Measurements from ENCODE around the gene ORC3.
"Not testable (repeated sequence)": the region's sequence is repeated elsewhere in the genome, so short reads cannot be mapped to it uniquely, and the experiment has no call there.

The ORC3 gene

DNA sequence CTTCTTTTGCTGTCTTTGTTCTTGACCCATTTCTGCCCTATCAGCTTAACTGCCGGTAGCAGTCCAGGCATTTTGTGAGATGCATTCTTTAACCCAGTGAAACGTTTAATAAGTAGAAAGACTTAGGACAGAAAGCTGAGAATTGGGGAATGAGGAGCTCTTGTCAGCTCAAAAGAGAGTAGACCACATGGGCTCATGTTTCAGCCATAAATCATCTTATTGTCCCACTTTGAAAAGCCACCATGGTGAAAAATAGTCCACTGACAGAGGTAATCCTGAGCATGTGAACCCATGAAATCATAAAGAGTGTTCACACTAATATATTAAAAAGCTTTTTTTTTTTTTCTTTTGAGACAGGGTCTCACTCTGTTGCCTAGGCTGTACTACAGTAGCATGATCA is 16.3 kb downstream of the ORC3 start:
- no peak for DNase-seq

DNA sequence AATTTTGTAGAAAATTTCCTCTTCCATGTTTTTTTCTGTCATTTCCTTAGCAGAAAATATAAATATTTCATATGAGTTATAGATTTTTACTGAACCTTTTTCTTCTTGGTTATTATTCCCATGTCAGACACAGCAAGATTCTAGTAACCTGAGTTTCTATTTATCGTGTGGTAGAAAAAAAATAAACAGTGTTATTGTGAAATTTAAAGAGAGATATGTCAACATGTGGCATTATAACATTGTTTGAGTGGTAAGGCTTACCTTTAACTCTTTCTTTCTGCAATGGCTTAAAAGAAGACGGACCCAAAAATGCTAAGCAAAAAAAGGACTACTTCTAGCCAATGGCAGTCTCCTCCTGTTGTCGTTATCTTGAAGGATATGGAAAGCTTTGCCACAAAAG is 18.9 kb downstream of the ORC3 start:
- no peak for DNase-seq

DNA sequence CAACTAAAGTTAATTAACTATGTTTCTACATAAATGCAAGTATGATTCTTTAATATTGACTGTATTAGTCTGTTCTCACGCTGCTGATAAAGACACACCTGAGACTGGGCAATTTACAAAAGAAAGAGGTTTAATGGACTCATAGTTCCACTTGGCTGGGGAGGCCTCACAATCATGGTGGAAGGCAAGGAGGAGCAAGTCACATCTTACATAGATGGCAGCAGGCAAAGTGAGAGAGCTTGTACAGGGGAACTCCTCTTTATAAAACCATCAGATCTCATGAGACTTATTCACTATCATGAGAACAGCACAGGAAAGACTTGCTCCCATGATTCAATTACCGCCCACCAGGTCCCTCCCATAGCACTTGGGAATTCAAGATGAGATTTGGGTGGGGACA is 23.1 kb downstream of the ORC3 start:
- not testable (repeated sequence) for DNase-seq

DNA sequence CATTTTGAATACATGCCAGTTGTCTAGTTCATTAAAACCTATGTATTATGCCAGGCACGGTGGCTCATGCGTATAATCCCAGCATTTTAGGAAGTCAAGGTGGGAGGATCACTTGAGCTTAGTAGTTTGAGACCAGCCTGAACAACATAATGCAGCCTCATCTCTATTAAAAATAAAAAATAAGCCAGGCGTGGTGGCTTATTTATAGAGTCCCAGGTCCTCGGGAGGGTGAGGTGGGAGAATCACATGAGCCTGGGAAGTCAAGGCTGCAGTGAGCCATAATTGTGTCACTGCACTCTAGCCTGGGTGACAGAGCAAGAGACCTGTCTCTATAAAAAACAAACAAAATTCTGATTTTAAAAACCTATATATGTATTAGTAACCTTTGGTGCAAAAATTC is 27.5 kb downstream of the ORC3 start:
- DNase-seq = no peak

DNA sequence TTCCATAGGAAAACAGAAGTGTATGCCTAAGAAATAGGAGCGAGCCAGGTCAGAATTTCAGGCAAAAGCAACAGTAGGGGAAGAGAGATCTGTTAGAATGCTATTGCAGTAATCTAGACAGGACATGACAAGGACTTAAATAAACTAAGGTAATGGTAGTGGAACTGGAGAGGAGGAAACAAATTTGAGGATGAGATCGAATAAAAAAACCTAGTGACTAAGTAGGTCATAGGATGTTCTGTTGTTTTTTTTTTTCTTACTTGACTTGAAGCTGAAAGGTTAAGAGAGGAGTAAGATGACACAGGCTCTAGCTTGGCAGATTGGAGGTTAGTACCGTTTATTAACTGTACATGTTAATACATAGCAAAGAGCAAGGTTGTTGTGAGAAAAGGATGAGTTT is 28.6 kb downstream of the ORC3 start:
- DNase-seq = no peak

DNA sequence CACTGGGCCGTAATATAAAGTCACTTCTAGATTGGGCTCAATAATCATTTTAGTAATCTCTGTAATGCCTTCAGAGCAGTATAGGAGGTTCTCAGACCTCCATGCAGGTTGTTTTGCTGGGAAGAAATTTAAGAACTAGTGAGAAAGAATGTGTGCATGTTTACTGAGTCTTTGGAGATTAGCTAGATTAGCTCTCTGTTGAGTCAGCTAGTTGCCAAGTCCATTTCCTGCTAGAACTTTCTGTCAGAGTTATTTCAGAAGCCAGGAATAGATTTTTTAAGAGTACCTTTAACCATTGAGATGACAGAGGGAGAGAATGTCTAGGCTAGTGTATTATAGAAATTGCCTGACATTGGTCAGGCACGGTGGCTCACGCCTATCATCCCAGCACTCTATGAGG is 33.3 kb downstream of the ORC3 start:
- no peak for DNase-seq

DNA sequence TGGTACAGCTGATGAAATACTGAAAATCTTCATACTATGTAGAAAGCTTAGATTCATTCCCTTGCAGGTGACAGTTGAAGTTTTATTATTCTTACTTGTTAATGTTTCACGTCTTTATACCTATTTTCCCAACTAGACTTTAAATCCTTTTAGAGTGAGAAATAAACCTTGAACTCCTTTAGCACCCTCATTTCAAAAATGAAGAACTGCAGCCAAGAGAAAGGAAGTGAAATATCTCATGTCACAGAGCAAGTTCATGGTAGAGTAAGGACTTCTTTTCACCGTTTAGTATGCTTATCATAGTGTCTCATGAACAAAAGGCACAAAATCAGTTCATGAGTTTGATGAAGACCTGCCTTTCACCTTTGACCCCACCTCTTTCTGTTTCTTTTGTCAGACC is 38.5 kb downstream of the ORC3 start:
- no peak for DNase-seq

DNA sequence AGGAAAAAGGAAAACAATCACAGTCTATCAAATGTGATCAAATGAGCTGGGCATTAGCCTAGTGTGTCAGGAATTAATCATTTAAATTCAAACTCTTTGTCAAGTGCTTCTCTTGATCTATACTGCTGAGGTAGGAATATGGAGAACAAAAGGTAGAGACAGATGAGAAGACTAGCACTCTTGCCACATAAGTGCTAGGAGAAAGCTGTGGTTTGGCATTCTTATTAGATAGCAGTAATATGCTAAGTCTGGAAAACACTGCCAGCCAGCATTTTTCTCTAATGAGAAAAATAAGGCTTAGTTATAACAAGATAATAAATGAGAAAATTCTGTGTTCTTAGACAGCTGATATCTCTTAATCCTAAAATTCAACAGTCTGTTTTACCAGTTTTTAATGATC is 38.9 kb downstream of the ORC3 start:
- no peak for DNase-seq

DNA sequence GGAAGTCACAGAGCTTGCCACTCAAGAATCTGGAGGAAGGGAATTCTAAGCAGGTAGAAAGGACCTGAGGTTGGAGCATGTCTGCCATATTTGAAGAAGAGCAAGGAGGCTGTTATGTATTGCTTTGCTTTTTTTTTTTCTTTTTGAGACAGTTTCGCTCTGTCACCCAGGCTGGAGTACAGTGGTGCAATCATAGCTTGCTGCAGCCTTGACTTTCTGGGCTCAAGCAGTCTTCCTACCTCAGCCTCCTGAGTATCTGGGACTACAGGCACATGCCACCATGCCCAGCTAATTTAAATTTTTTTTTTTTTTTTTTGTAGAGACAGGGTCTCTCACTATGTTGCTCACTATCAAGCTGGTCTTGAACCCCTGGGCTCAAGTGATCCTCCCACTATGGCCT is 40.8 kb downstream of the ORC3 start:
- no peak for DNase-seq

DNA sequence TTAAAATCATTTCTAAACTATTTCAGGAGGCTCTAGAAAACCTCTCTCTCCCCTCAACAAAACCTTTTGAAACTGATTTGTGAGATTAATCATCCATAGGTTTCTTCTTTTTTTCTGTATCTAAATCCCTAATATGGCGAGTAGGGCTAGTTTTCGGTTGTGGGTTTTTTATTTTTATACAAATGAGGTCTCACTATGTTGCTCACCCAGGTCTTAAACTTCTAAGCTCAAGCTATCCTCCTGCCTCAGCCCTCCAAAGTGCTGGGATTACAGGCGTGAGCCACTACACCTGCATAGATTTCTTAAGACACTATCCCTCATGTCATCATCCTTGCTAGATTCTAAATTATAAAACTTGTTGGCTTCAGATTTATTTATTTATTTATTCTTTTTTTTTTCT is 43.9 kb downstream of the ORC3 start:
- no peak for DNase-seq

DNA sequence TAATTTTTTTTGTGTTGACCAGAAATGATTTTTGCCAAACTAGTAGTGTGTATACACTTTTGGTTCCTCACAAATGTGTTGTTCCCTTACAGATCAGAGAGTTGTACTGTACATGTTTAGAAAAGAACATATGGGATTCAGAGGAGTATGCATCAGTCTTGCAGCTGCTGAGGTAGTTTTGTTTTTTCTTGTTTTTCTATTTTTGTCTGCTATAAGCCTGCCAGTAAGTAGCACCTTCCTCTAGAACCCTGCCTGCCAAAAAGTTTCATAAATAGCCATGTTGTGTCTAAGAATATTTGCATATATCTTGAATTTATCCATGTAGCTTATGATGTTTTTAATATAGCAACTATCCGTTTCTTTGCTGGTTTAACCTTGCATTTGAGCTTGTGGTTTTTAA is 46.4 kb downstream of the ORC3 start:
- no peak for DNase-seq

DNA sequence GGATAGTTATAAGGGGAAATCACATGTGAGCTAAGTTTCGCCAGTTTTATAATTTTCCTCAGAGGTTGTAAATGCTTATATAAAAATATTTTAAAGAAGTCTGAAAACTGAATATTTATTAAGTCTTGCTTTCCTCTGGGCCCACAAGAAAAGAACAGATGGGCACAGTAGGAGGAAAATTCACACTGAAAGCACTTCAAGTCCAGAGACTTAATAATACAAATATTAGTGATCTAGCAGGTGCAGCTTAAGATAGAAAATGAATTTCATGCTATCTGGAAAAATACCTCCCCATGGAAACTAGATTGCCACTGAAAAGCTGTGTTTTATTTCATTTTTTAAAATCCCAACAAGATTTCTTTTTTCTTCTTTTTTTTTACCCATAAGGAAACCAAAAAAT is 47.2 kb downstream of the ORC3 start:
- no peak for DNase-seq

DNA sequence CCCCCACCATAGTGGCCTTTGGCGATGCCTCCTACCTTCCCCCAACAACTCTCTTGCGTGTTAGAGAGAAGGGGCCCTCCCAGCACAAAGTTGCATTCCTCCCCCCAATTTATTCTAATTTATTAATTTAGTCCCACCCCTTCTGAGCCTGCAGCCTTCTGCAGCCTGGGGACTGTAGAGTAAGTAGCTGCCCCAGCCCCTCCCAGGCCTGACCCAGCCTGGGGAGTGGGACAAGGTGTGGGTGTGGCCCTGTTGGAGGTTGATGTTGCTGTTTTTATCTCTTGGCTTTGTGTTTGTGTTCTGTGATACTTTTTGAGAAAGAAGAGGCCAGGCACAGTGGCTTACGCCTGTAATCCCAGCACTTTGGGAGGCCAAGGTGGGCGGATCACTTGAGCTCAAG is 49.4 kb downstream of the ORC3 start:
- no peak for DNase-seq

DNA sequence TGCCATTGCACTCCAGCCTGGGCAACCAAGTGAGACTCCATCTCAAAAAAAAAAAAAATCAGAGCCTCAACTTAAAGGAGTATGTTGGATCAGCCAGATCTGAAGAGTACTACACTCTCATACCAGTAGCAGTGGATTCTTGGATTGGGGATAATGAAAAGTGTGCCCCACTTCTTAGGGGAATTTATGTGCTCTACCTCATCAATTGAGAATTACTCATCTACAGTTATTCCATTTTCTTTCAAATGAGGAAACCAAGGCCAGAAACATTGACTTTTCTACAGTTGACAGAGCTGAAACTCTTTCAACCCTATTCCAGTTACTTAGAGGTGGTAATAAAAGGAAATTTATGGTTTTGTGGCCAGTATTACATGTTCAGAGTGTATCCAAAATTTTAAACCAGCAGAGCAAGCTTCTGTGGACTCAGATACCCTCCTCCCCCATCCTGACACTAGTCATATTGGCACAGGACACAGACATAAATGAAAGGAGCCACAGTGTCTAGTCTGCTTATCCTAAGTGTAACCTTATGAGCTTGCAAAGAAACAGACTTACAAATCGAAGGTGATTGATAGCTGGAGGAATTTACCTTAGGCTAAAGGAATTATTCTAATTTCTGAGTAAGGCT is 51.2 kb downstream of the ORC3 start:
- no peak for DNase-seq

DNA sequence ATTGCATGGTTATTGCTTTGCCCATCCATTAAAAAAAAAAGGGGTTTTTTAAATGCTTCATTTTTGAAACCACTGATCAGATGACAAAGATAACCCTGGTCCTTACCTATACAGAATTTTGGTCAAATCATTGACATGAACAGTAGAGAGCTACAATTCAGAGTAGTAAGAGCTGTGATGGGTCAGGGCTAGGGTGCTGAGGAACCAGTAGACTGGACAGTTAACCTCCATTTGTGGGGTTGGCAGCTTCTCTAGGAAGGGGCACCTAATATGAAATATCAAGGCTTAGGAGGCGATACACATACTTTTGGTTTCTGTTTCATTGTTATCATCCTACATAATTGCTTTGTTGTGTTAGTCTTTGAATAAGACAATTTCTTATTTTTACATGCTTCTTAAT is 55.1 kb downstream of the ORC3 start:
- DNase-seq = no peak

DNA sequence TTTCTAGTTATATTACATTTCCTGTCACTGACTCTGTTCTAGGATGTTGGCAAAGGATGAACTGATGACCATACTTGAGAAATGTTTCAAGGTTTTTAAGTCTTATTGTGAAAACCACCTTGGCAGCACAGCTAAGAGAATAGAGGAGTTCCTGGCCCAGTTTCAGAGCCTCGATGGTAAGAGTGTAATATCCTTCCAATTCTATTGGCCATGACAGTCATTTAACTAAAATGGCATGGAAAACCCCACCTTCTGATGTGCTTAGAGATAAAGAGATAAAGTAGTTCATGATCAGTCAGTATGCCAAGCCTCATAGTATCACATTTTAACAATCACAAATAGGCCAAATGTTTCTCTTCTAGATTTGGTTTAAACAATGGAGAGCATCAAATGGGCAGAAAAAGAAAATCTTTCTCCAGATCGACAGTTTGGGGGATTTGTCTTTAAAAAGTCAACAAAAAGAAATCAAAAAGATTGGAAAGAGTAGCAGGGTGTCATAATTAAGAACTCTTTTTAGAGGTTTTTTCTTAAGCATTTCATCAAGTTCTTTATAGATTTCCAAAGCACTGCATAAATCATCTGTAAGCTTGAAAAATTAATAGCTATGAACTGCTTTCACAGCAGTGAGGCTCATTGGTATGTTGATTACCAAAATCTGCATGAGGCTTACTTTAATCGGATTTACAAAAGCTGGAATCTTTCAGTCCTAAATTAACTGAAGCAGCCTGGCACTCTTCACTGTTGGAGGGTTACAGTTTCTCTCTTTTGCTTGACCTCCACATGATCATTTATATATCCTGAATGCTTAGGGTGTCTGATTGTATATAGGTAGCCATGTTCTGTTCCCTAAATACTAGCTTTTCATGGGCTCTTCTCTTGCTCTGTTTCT is 63.4 kb downstream of the ORC3 start:
- DNase-seq = no peak

DNA sequence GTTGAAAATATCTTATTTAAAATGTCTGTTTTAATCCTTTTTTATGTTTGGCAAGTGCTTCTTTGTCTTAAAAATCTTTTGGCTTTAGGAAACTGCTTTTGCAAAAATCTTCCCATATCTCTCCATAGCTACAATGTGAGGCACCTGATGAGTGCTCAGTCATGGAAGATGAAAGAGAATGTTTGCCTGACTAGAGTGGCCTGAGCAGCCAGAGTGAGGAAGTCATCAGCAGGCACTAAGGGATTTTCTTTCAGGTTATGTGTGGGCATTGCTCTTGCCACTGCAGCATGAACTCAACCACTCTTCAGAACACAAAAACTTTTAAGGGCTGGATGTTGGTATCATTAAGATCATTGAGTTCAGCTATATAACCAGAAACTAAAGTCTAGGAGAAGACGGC is 64.2 kb downstream of the ORC3 start:
- no peak for DNase-seq

DNA sequence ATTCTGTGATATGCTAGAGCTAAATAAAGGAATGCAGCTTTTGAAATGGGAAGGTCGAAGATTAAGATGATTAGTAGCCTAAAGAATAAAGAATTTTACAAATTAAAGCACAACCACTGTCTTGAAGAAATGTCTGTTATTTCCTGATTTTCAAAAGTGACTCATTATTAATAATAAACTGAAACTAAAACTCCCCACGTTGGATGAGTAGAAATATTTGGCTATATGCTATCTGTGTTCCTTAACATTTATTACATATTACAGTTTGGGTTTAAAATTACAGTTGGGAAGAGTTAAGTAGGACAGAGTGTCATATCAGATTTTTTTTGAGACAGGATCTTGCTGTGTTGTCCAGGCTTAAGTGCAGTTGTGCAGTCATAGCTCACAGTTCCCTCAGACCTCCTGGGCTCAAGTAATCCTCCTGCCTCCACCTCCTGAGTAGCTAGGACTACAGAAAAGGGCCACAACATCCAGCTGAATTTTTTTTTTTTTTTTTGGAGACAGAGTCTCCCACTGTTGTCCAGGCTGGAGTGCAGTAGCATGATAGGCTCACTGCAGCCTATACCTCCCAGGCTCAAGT is 65.0 kb downstream of the ORC3 start:
- no peak for DNase-seq

DNA sequence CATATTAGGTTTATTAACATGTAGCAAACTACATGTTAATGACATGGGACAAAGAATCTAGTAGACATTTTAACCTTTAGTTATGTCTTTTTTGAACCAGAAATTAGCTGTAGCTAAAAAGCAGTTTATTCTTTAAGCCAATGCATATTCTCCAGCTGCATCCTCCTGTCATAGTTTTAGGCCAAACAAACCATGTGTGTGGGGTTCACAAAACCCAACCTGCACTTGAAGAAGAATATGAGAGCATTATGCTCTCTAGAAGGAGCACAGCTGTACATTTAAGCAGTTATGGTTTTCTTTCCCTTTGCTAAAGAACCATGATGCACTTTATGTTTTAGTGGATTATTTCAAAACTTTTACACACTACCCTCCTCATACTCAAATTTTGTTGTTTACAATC is 65.9 kb downstream of the ORC3 start:
- no peak for DNase-seq

DNA sequence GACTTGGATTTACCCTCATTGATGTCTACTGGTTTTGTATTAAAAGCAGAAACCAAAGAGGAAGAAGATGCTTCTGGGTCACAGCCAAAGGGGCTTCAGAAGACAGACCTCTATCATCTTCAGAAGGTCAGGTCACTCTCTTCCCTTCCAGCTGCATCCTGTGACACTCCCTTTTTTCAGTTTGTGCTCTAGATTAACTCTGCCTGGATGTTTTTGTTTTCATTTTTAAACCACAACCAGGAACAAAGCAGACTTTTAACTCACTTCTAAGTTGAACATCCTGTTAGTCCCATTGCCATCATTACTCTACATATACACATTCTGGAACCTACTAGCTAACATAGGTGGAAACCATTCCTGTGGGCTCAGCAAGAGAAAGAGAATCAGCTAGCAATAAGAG is 66.9 kb downstream of the ORC3 start:
- DNase-seq = peak; percentile 65

DNA sequence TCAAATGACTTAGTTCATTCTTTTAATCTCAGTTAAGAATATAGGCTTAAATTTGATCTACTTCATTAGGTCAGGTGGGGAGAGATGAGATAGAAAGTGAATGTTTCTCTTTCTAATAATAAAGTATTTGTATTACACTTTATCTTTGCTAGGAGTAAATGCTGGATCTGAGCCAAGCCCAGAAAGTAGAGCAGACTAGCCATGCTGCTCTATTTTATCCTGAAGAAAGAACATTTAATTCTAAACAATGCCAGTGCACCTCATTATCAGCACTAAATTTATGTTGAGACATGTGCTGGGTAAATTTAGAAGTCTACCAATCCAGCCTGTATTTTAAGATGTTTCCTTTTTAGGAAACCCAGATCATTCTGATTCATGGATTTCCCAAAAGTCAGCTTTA is 68.6 kb downstream of the ORC3 start:
- no peak for DNase-seq

DNA sequence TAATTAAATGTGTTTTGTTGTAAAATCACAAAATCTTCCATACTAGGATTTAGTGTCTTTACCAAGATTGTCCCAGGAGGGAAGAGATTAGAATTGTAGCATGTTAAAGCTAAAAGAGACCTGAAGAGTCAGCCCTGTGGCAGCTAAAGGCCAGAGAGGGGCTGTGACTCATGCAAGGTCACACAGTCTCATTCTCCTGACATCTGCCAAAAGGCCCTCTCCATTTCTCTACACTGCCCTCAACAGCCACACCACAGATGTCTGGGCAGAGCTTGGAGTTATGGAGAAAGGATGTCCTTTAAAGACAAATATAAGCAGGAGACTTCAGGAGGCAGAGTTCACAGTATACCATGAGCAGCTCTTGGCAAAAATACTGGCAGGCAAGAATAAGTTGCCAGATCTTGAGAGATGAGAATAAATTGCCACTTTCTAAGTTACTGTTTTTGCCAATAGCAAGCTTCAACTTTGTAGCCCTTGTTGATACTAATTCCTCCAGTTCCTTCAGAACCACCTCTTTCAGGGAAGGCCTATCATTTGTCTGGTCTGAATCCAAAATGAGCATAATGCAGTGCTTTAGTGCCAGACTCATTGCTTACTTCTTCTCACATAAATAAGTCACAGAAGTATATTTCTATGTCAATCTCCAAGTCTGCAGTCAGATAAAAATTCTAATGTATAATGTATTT is 70.4 kb downstream of the ORC3 start:
- no peak for DNase-seq

DNA sequence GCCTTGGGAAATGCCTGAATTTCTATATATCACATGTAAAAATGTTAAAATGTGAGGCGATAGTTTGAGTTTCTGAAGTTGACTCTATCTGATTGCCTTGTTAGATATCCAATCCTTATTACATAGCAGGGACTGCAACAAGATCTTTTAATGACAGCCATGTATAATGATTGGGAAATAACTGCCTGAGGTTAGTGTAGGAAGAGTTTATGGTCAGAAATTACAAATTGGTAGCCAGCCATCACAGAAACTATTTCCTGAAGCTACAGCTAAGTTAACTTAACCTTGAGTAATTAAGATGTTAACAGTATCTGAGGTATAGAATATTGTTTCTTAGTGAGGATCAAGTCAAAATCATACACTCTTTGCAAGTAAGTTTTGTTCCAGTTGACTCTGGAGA is 71.1 kb downstream of the ORC3 start:
- no peak for DNase-seq

DNA sequence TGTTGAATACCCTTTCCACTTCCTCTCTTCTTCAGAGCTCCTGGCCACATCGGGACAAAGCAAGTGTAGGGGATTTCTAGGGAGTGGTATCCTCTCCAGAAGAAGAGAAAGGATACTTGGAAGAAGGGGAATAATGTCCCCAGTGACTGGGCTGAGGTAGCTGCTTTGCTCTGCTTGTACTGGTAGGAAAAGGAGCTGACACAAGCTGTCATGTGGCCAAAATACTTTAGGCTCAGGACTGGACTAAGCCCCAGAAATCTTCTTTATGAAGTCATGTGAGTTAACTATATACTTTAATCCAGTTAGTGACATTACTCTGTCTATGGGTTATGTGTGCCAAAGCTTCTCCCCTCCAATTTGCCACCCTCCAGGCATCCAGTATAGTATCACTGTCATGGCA is 71.6 kb downstream of the ORC3 start:
- no peak for DNase-seq
